CD14-positive monocyte (primary cell): ENCODE data around the gene ATG10. TPM values are rescaled to one million over a fixed set of nuclear protein-coding genes. Genes with fewer than 3 reads are reported as not detected.

Experiments used
- DNase-seq, 3 donors: peaks; one replicate each; pipeline ENCODE4 v3.0.0-alpha.2; 2011 to 2022
- H2AFZ ChIP-seq: 2 replicates; pipeline ENCODE4 v1.6.0; 2012; ENCODE audit warnings: mild to moderate bottlenecking, low read depth, low read length, inconsistent platforms; ENCODE audit not compliant: insufficient read depth, poor library complexity, severe bottlenecking
- H3K27ac ChIP-seq, 2 donors: 1 replicate in 1 of 2; 2 replicates in 1 of 2; pipeline ENCODE4 v1.5.1; 2012 to 2013; ENCODE audit warnings: low read length in 2 of 2, control low read depth in 1 of 2, inconsistent platforms in 1 of 2, low read depth in 1 of 2, mild to moderate bottlenecking in 1 of 2
- H3K27me3 ChIP-seq, 2 donors: one replicate each; pipeline versions ENCODE4 v1.6.0 to v1.6.1; 2011 to 2013; ENCODE audit warnings: low read length in 2 of 2; ENCODE audit not compliant: control insufficient read depth in 2 of 2, insufficient read depth in 2 of 2
- H3K36me3 ChIP-seq, 2 donors: replicated peaks in 1 of 2; 1 replicate in 1 of 2; 2 replicates in 1 of 2; pipeline versions ENCODE4 v1.5.1 to v1.6.1; 2012 to 2013; ENCODE audit warnings: low read length in 2 of 2, control low read depth in 1 of 2, inconsistent platforms in 1 of 2, mild to moderate bottlenecking in 1 of 2; ENCODE audit not compliant: insufficient read depth in 2 of 2, control insufficient read depth in 1 of 2
- H3K4me1 ChIP-seq, 2 donors: 1 replicate in 1 of 2; 2 replicates in 1 of 2; pipeline versions ENCODE4 v1.5.1 to v1.6.1; 2012 to 2013; ENCODE audit warnings: low read length in 2 of 2, control low read depth in 1 of 2, inconsistent platforms in 1 of 2, mild to moderate bottlenecking in 1 of 2, moderate library complexity in 1 of 2; ENCODE audit not compliant: insufficient read depth in 2 of 2, control insufficient read depth in 1 of 2
- H3K4me2 ChIP-seq: replicated peaks from 2 replicates; pipeline ENCODE3; 2012; ENCODE audit warnings: low read length, moderate library complexity, mild to moderate bottlenecking; ENCODE audit not compliant: poor library complexity, severe bottlenecking; ENCODE audit errors: extremely low read depth
- H3K4me3 ChIP-seq, 3 experiments: fragments of 200-600 bp in 1 of 3; sonication (generic) in 1 of 3; replicated peaks in 1 of 3; 1 replicate in 2 of 3; 2 replicates in 1 of 3; pipeline ENCODE4 v1.5.1; 2011 to 2013; ENCODE audit warnings: low read length in 3 of 3, mild to moderate bottlenecking in 3 of 3, control low read depth in 2 of 3, low read depth in 2 of 3, inconsistent platforms in 1 of 3, moderate library complexity in 1 of 3
- H3K79me2 ChIP-seq: 2 replicates; pipeline ENCODE4 v1.6.0; 2012; ENCODE audit warnings: mild to moderate bottlenecking, control low read depth, inconsistent platforms, low read length, moderate library complexity; ENCODE audit not compliant: insufficient read depth
- H3K9ac ChIP-seq: 2 replicates; pipeline ENCODE4 v1.6.0; 2017; ENCODE audit warnings: low read length, mild to moderate bottlenecking; ENCODE audit not compliant: insufficient read depth, poor library complexity, severe bottlenecking
- H3K9me3 ChIP-seq, 2 donors: replicated peaks in 1 of 2; 1 replicate in 1 of 2; 2 replicates in 1 of 2; pipeline versions ENCODE4 v1.5.1 to v1.6.1; 2012 to 2013; ENCODE audit warnings: low read length in 2 of 2, control low read depth in 1 of 2; ENCODE audit not compliant: control insufficient read depth in 1 of 2, insufficient read depth in 1 of 2
- H4K20me1 ChIP-seq: 2 replicates; pipeline ENCODE4 v1.6.0; 2012; ENCODE audit warnings: mild to moderate bottlenecking, low read length, control low read depth, moderate library complexity; ENCODE audit not compliant: insufficient read depth
- H3K27ac Mint-ChIP-seq, 7 donors: one replicate each; pipeline ENCODE4 v1.8.0; 2020; ENCODE audit warnings: mild to moderate bottlenecking in 7 of 7, mixed read lengths in 7 of 7, moderate library complexity in 6 of 7, inconsistent platforms in 2 of 7
- H3K27me3 Mint-ChIP-seq, 3 donors: one replicate each; pipeline ENCODE4 v1.8.0; 2021 to 2022; ENCODE audit warnings: low read depth in 3 of 3, mild to moderate bottlenecking in 3 of 3, mixed read lengths in 3 of 3, moderate library complexity in 3 of 3, inconsistent platforms in 1 of 3
- H3K36me3 Mint-ChIP-seq, 2 donors: one replicate each; pipeline ENCODE4 v1.8.0; 2020; ENCODE audit warnings: mixed read lengths in 2 of 2, inconsistent platforms in 1 of 2, mild to moderate bottlenecking in 1 of 2
- H3K4me1 Mint-ChIP-seq: one replicate; pipeline ENCODE4 v1.8.0; 2020; ENCODE audit warnings: mild to moderate bottlenecking, mixed read lengths
- H3K4me3 Mint-ChIP-seq, 2 donors: one replicate each; pipeline ENCODE4 v1.8.0; 2020; ENCODE audit warnings: mild to moderate bottlenecking in 2 of 2, mixed read lengths in 2 of 2, moderate library complexity in 1 of 2
- H3K9me3 Mint-ChIP-seq, 7 donors: one replicate each; pipeline ENCODE4 v1.8.0; 2020 to 2022; ENCODE audit warnings: mixed read lengths in 7 of 7, mild to moderate bottlenecking in 6 of 7, moderate library complexity in 6 of 7, inconsistent platforms in 2 of 7
- WGBS: methylation state at CpG from one replicate; pipeline ENCODE4 v1.1.5; 2013; ENCODE audit warnings: missing lambda C conversion rate; ENCODE audit not compliant: insufficient coverage; 5-methylcytosine and 5-hydroxymethylcytosine counted together
- intact Hi-C, 2 donors: fragments of 100-400 bp; cut with micrococcal nuclease; formaldehyde crosslinking; loops; one replicate each; pipeline versions ENCODE4 v1.15.0 to v1.15.1; 2023
- polyA plus RNA-seq, 3 donors: library from polyadenylated mRNA; depleted of rRNA in 1 of 3; unstranded in 2 of 3; stranded (reverse) in 1 of 3; fragments of 300-500 nt in 2 of 3; fragments of >200 nt in 1 of 3; fragmentation: Illumina TruSeq in 2 of 3; gene quantifications; 1 replicate in 2 of 3; 2 replicates in 1 of 3; pipeline ENCODE4 v1.2.3, GENCODE V29; 2012 to 2021
- TF ChIP-seq, protein P1 (sequence below): fragments of 200-600 bp; IDR thresholded peaks from one replicate; pipeline ENCODE4 v1.8.0; 2022; ENCODE audit warnings: antibody characterized with exemption, mild to moderate bottlenecking

ATG10 gene
- polyA plus RNA-seq, 3 donors = 2.1 to 7.9 (median 5.6) TPM

GRCh38 chr5:82151662-82152061 lies 179.8 kb downstream of the ATG10 start:
- Histone ChIP-seq H3K9me3 (no peaks in the 10 kb centered on the region), H2AFZ (no peak overlapping the region), H3K9ac (no peak overlapping the region), H3K36me3 (no peaks in the 10 kb centered on the region), H4K20me1 (no peaks in the 10 kb centered on the region), H3K4me2 (no peak overlapping the region), H3K27ac (no peak overlapping the region), H3K79me2 (no peaks in the 10 kb centered on the region), H3K27me3 (no peaks in the 10 kb centered on the region), H3K4me1 (no peaks in the 10 kb centered on the region), H3K4me3 (no peak overlapping the region)
- Mint-ChIP-seq H3K4me3 (no peak overlapping the region), H3K9me3 (no peaks in the 10 kb centered on the region), H3K36me3 (no peaks in the 10 kb centered on the region), H3K4me1 (peaks cover 6% of the 10 kb centered on the region), H3K27ac (no peak overlapping the region), H3K27me3 (no peaks in the 10 kb centered on the region)
- intact Hi-C loops = no loop called here
- no CpG with 5 or more reads among the region's 1 CpG for WGBS
- DNase-seq = no peak
- TF ChIP-seq, protein P1, sequence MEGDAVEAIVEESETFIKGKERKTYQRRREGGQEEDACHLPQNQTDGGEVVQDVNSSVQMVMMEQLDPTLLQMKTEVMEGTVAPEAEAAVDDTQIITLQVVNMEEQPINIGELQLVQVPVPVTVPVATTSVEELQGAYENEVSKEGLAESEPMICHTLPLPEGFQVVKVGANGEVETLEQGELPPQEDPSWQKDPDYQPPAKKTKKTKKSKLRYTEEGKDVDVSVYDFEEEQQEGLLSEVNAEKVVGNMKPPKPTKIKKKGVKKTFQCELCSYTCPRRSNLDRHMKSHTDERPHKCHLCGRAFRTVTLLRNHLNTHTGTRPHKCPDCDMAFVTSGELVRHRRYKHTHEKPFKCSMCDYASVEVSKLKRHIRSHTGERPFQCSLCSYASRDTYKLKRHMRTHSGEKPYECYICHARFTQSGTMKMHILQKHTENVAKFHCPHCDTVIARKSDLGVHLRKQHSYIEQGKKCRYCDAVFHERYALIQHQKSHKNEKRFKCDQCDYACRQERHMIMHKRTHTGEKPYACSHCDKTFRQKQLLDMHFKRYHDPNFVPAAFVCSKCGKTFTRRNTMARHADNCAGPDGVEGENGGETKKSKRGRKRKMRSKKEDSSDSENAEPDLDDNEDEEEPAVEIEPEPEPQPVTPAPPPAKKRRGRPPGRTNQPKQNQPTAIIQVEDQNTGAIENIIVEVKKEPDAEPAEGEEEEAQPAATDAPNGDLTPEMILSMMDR = no peak

GRCh38 chr5:82152978-82153481 lies 181.2 kb downstream of the ATG10 start:
- no peak overlapping the region for H3K4me2 ChIP-seq
- H3K27me3 Mint-ChIP-seq = no peaks in the 10 kb centered on the region
- no peak for DNase-seq
- H3K27ac Mint-ChIP-seq = no peak overlapping the region
- peaks cover 6% of the 10 kb centered on the region for H3K4me1 Mint-ChIP-seq
- no peaks in the 10 kb centered on the region for H3K36me3 Mint-ChIP-seq
- no peaks in the 10 kb centered on the region for H3K9me3 ChIP-seq
- H3K4me1 ChIP-seq = no peaks in the 10 kb centered on the region
- no peak overlapping the region for H3K4me3 Mint-ChIP-seq
- no peak overlapping the region for H3K27ac ChIP-seq
- H3K9ac ChIP-seq = no peak overlapping the region
- no peak overlapping the region for H3K4me3 ChIP-seq
- intact Hi-C loops = no loop called here
- no peaks in the 10 kb centered on the region for H3K9me3 Mint-ChIP-seq
- H4K20me1 ChIP-seq = no peaks in the 10 kb centered on the region
- H3K27me3 ChIP-seq = no peaks in the 10 kb centered on the region
- no peaks in the 10 kb centered on the region for H3K79me2 ChIP-seq
- TF ChIP-seq, protein P1 = no peak
- no peaks in the 10 kb centered on the region for H3K36me3 ChIP-seq
- H2AFZ ChIP-seq = no peak overlapping the region
- 91% methylated on average over 2 of the region's 4 CpGs for WGBS
